Bronchial epithelial cell (primary cell): Measurements from ENCODE around the gene TYW1. TPM values are rescaled to one million over a fixed set of nuclear protein-coding genes. Genes with fewer than 3 reads are reported as not detected.
A peak's percentile ranks its signal among the peaks of the same experiment; 100 is the strongest.
"Not testable (repeated sequence)": the region's sequence is repeated elsewhere in the genome, so short reads cannot be mapped to it uniquely, and the experiment has no call there.

Source experiments
- DNase-seq: peaks from one replicate; pipeline ENCODE4 v3.0.0-alpha.2; 2010; ENCODE audit warnings: low read depth
- FAIRE-seq: peaks from 2 replicates; lab custom pipeline; 2011; peaks lifted over from hg19 to GRCh38; lab: Jason Lieb, UNC
- H3K27me3 ChIP-seq: 2 replicates; pipeline ENCODE4 v1.5.1; 2011; ENCODE audit warnings: low read length; ENCODE audit not compliant: control insufficient read depth, insufficient read depth
- H3K36me3 ChIP-seq: 2 replicates; pipeline ENCODE4 v1.5.1; 2011; ENCODE audit warnings: low read length; ENCODE audit not compliant: control insufficient read depth, insufficient read depth
- H3K4me3 ChIP-seq: 2 replicates; pipeline ENCODE4 v1.5.1; 2011; ENCODE audit warnings: mild to moderate bottlenecking, low read depth, low read length, control low read depth
- CTCF ChIP-seq: IDR thresholded peaks from 2 replicates; pipeline ENCODE4 v1.5.1; 2011; ENCODE audit warnings: mild to moderate bottlenecking, moderate library complexity, low read length, control low read depth, inconsistent platforms; ENCODE audit not compliant: insufficient read depth, severe bottlenecking
- total RNA-seq: library from RNA; depleted of rRNA; stranded (reverse); fragments of >200 nt; gene quantifications from 2 replicates; pipeline ENCODE4 v1.2.1, GENCODE V29; 2014

TYW1 gene
- total RNA-seq, 1 donor from 2014 or later = 28.4 TPM

- DNase-seq, H3K27me3 ChIP-seq, H3K36me3 ChIP-seq, H3K4me3 ChIP-seq: not testable (repeated sequence)
- peak; percentile 19 for TF ChIP-seq CTCF
- peak; percentile 88 for FAIRE-seq
These were observed 180.1 kb downstream of the TYW1 start for GRCh38 chr7:67176730-67177129.

GRCh38 chr7:67178915-67179688 is 182.5 kb downstream of the TYW1 start:
- peak; percentile 54 for DNase-seq
- H3K36me3 ChIP-seq, H3K4me3 ChIP-seq, FAIRE-seq, H3K27me3 ChIP-seq: not testable (repeated sequence)

DNA sequence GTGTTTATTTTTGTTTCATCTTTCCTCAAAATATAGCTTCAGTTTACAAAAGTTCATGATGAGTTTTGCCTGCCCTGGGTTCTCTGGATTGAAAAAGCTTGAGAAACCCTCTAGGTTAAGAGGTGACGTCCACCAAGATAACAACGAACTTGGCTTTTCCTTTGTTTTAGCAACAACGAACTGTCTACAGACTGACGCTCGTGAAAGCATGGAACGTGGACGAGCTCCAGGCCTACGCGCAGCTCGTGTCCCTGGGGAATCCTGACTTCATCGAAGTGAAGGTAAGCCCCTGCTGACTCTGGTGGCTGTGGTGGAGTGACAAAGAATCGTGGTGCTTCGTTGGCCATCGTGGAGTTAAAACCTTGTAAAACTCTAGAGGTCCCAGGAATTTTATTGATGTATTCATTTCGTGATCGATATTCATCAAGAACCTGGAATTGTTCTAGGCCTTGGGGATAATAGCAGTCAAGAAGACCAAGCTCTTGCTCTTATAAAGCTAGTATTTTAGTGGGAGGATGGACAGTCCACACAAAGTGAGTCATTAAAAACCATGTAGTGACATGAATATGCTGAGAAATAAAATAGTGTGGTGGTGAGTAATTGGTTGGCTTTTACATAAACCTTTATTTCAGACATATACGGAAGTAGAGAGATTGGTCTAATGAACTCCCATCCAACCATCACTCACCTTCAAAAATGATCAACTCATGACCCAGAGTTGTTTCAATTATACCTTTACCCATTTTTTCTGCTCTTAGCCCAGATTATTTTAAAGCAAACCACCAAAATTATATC is 186.5 kb downstream of the TYW1 start:
- H3K4me3 ChIP-seq, FAIRE-seq, H3K27me3 ChIP-seq, H3K36me3 ChIP-seq: not testable (repeated sequence)
- DNase-seq = peak; percentile 89

GRCh38 chr7:67184912-67185659 is 188.5 kb downstream of the TYW1 start:
- H3K36me3 ChIP-seq = not testable (repeated sequence)

GRCh38 chr7:67185660-67186129 is 189.1 kb downstream of the TYW1 start:
- H3K4me3 ChIP-seq, DNase-seq, H3K36me3 ChIP-seq, FAIRE-seq, H3K27me3 ChIP-seq: not testable (repeated sequence)

More at GRCh38 chr7:67184912-67185659, 188.5 kb downstream of the TYW1 start:
- DNase-seq, H3K27me3 ChIP-seq, H3K4me3 ChIP-seq: not testable (repeated sequence)
- peak; percentile 62 for FAIRE-seq

DNA sequence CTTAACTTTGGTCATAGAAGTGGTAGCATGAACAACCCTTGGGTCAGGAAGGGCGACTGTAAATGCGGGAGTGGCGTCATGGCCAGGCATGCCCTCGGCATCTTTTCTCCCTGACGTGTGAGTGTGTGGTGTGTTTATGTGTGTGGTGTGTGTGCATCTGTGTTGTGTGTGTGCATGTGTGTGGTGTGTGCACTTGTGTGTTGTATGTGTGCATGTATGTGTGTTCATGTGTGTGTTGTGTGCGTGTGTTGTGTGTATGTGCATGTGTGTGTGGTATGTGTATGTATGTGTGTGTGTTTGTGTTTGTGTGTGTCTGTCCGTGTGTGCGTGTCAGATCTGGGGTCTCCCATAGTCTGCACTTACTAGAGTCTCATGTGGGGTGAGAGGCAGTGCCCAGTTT is 192.5 kb downstream of the TYW1 start:
- not testable (repeated sequence) for H3K4me3 ChIP-seq, FAIRE-seq, DNase-seq, H3K27me3 ChIP-seq, H3K36me3 ChIP-seq

GRCh38 chr7:67189801-67190465 is 193.3 kb downstream of the TYW1 start:
- H3K27me3 ChIP-seq, H3K36me3 ChIP-seq, FAIRE-seq, H3K4me3 ChIP-seq: not testable (repeated sequence)
- peak; percentile 39 for DNase-seq

DNA sequence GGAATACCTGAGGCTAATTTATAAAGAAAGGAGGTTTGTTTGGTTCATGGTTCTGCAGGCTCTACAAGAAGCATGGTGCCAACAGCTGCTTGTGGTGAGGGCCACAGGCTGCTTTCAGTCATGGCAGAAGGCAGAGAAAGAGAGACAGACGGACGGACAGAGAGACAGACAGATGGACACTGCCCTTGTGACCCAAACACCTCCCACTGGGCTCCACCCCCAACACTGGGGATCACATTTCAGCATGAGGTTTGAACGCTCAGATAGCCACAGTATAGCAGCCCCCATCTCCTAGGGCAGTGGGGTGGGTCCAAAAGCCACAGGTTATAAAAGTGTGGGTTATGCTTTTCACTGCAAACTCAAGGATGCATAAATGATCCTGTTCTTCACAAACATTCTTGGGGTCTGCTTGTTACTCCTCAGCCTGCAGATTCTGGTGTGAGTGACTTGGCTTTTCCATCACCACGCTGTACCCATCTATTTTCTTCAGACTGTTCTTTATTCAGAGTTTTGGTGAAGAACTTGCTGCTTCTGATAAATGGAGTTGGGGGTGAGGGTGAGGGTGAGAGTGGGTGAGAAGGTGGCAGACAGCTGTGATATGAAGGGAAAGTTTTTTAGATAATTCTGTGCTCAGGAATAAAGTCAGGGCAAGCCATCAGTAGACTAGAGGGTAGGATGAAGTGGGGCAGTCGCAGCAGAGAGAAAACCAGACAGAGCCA is 194.5 kb downstream of the TYW1 start:
- H3K36me3 ChIP-seq, FAIRE-seq, H3K4me3 ChIP-seq, H3K27me3 ChIP-seq, DNase-seq: not testable (repeated sequence)

DNA sequence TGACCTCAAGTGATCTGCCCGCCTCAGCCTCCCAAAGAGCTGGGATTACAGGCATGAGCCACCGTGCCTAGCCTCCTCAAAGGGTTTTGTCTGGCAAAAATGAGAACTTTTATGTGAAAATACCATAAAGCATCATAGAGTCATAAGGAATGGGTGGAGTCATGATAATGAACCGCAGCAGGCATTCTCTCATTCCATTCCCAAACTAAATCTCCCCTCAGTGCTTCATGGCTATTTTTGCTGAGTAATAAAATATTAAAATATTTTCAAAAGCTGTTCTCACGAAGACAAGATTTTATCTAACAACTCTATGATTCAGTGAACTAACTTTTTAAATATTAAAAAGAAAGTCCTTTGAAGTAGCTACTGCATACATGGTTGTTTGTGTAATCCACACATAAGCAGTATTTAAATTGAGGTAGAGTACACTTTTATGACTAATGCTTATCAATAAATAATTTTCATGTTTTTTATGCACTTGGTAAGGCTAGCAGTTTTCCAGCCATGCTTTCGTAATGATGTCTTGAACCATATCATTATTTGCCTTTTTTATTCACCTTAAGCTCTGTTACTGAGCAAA is 195.6 kb downstream of the TYW1 start:
- H3K4me3 ChIP-seq, DNase-seq, H3K27me3 ChIP-seq, FAIRE-seq, H3K36me3 ChIP-seq: not testable (repeated sequence)

DNA sequence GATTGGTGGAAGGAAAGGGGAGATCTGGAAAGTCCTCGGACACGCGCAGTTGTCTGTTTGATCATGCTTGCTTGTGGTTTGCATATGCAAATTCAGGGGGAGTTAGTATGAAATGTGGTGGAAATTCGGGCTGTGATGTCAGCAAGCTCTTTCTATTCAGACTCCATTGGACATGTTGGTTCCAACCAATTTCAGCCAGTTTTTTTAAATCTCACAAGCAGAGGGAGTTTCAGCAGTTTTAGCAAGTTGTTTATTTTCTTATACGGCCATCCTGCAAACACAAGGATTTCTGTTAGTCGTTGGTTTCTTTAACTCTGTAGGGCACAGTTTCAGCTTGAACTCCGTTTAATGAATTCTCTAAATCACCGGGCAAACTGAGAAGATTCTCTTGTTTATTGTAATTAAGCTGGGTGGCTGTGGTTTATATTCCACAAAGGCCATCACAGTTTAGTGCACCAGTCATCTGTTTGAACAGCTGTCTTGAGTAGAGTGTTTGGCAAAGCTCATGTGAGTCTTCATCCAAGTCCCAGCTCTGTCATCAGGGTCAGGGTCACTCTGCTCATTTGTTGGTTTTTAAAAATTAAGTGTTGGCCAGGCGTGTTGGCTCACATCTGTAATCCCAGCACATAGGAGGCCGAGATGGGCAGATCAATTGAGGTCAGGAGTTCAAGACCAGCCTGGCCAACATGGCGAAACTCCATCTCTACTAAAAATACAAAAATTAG is 196.4 kb downstream of the TYW1 start:
- not testable (repeated sequence) for H3K27me3 ChIP-seq, DNase-seq, H3K4me3 ChIP-seq, FAIRE-seq, H3K36me3 ChIP-seq

GRCh38 chr7:67196176-67196575 is 199.5 kb downstream of the TYW1 start:
- FAIRE-seq, H3K4me3 ChIP-seq, H3K27me3 ChIP-seq, DNase-seq, H3K36me3 ChIP-seq: not testable (repeated sequence)
